LNCAP (cell line): ENCODE data around the gene KIAA0513.

Source experiments
- TF ChIP-seq, protein P1 (sequence below): fragments of 450-650 bp; IDR thresholded peaks from 2 replicates; pipeline ENCODE4 v1.5.1; 2017; ENCODE audit warnings: mild to moderate bottlenecking

The KIAA0513 gene

DNA sequence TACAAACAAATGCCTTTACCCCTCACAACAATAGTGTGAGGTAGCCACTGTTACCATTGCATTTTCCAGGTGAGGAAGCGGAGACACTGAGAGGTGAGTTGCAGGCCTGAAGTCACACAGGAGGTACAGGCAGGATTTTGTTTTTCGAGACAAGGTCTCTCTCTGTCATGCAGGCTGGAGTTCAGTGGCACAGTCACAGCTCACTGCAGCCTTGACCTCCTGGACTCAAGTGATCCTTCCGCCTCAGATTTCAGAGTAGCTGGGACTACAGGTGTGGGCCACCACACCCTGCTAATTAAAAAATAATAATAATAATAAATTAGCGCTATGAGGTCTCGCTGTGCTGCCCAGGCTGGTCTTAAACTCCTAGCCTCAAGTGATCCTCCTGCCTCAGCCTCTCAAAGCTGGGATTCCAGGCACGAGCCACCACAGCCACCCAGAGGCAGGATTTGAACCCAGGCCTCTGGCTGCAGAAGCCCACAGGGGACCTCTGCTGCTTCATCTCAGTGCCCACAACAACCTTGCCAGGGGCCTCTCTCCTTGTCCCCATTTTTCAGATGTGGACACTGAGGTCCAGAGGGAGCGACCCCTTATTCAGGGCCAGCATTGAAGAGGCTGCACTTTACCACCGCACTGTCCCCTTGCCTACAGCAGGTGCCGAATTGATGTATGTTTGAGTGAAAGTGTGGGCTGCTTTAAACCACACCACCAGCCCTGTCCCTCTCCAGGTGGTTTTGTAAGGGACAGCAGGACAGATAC lies 100.7 kb downstream of the KIAA0513 start:
- TF ChIP-seq, protein P1, sequence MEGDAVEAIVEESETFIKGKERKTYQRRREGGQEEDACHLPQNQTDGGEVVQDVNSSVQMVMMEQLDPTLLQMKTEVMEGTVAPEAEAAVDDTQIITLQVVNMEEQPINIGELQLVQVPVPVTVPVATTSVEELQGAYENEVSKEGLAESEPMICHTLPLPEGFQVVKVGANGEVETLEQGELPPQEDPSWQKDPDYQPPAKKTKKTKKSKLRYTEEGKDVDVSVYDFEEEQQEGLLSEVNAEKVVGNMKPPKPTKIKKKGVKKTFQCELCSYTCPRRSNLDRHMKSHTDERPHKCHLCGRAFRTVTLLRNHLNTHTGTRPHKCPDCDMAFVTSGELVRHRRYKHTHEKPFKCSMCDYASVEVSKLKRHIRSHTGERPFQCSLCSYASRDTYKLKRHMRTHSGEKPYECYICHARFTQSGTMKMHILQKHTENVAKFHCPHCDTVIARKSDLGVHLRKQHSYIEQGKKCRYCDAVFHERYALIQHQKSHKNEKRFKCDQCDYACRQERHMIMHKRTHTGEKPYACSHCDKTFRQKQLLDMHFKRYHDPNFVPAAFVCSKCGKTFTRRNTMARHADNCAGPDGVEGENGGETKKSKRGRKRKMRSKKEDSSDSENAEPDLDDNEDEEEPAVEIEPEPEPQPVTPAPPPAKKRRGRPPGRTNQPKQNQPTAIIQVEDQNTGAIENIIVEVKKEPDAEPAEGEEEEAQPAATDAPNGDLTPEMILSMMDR: no peak

DNA sequence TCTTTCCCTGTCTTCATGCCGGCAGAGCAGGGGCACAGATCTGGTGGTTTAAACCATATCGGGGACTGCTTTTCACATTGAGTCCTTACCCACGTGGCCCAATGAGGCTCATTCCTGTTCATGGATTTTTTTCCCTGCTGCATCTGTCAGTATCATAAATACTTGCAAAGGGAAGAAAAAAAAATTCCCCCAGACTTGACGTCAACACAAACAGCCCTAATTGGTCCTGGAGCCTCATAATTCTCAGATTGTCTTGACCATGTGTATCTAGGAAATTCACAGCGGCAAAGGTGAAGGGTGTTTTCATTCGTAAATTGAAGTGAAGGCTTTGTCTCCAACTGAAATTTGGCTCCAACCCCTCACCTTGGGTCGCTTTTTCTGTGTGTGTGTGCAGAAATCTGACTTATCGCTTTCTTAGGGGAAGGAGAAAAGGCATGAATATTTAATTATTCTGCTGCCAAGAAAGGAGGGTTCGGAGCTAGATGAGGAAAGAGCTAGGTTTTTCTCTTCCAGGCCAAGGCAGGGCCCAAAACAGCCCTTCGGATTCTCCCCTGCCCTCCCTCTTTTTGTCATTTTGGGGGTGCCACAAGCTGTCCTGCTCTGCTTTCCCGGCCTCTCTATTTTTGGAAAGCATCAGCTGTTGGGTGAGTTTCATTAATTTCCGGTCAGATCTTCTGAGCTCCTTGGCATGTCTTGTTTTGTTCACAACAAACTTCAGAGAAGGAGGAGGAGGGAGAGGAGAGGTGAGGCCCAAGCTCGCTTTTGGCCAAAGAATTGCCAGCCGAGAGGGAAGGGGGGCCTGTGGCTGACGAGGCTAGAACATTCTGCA lies 102.5 kb downstream of the KIAA0513 start:
- TF ChIP-seq, protein P1: no peak

DNA sequence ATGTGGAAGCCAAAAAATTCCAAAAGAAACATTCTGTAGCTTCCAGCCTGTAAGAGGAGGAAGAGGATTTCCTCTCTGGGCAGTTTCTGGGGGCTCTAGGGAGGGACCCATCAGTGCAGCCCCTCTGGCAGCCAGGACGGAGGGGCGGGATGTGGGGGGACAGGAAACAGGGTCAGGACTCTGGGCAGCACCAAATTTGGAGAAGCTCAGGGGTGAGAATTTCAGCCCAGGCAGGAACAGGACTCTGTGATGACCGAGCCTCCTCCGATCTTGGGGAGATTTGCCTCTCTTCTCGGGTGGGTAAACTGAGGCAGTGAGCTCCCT lies 103.1 kb downstream of the KIAA0513 start:
- TF ChIP-seq, protein P1: no peak

DNA sequence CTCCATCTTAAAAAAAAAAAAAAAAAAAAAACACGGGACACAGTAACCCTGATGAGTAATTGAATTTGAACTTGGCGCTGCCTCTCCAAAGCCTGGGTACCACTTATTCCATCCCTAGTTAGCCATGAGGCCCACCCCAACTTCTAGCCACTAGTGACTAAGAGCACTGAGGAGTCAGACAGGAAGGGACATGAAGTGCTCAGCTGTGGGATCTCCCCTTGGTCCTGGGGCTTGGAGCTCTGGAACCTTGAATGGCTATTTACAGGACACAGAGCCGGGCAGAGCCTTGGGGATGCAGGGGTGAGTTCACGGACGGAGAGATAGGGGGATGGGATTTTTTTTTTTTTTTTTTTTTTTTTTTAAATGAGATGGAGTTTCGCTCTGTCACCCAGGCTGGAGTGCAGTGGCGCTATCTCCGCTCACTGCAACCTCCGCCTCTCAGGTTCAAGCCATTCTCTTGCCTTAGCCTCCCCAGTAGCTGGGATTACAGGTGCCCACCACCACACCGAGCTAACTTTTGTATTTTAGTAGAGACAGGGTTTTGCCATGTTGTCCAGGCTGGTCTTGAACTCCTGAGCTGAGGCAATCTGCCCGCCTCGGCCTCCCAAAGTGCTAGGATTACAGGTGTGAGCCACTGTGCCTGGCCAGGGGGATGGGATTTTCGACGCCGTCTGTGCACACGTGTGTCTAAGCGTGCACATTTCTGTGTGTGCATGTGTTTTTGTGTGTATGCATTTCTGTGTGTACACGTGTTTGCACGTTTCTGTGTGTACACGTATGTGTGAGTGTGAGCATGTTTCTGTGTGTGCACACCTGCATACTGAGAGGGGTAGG lies 105.1 kb downstream of the KIAA0513 start:
- TF ChIP-seq, protein P1: no peak

DNA sequence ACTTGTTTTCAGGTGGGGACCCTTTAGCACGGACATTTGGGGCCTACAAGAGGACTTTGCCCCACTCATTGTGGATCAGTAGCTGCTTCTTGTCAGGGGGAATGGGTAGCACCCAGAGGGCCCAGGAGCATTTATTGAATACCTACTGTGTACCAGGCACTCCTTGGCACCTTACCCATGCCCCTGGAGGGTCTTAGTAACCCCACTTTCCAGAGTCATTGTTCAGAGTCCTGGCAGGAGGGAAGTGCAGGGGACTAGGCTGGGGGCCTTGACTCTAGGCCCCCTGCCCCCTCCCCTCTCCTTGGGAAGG lies 105.7 kb downstream of the KIAA0513 start:
- TF ChIP-seq, protein P1: no peak

DNA sequence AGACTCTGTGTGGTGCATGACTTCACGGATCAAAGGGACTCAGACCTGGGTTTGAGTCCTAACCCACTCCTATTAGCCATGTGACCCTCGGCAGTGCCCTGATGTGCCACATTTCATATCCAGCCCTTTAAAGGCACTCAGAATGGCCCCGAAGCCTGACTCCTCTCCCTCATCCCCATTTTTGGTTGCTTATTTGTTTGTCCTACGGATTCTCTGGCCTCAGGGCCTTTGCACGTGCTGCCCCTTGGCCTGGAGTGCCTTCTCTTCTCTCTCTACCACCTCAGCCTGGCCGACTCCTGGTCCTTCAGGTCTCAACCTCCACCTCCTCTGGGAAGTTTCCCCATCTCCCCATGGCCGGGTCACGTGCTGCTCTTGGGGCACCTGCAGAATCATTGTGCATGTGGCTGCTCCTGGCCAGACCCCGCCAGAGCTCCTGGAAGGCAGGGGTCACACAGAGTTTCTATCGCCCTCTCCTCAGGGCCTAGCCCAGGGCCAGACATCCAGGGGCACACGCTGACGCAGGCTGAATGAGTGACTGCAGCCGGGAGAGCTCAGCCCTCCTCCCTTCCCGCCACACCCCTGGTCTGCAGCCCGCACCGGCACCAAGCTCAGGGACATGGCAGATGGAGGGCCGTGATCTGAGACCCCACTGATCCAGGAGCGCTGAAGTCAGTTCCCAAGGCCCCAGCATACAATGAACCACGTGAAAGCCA lies 106.6 kb downstream of the KIAA0513 start:
- TF ChIP-seq, protein P1: no peak

DNA sequence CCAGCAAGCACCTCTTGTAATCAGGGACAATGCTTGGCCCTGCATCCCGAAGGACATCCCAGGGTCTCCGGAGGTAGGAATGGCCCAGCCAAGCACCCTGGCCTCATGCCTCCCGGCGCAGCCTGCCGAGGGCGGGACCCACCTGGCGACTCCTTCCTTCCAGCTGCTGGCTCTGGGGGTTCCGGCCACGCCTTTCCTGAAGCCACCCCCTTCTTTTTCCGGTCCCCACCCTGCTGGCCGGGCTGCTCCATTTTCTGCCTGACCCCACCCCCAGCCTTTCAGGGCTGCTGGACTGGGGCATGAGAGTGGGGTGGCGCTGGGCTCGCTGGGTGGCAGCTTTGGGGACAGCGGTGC lies 107.2 kb downstream of the KIAA0513 start:
- TF ChIP-seq, protein P1: no peak
